ENCODE data around the gene KIF6.
"Not testable (repeated sequence)": the region's sequence is repeated elsewhere in the genome, so short reads cannot be mapped to it uniquely, and the experiment has no call there.

KIF6 gene

GRCh38 chr6:39686976-39687375 lies 38.2 kb downstream of the KIF6 start:
- ChIA-PET CTCF (no interaction called here), POLR2A (no interaction called here)
- no peak for DNase-seq (ENCODE audit: extremely low spot score)
- no peak for TF ChIP-seq TARDBP (IDR thresholded peaks at IDR 0.05)
- TF ChIP-seq FOXA1 (IDR thresholded peaks at IDR 0.05): no peak
- no peak for TF ChIP-seq FOXK2 (IDR thresholded peaks at IDR 0.05)
- TF ChIP-seq BHLHE40 (IDR thresholded peaks at IDR 0.05; ENCODE audit: borderline replicate concordance): no peak

- TF ChIP-seq CTBP1 (IDR thresholded peaks at IDR 0.05; ENCODE audit: borderline replicate concordance) (no peak), ZNF384 (IDR thresholded peaks at IDR 0.05) (no peak), FOXK2 (IDR thresholded peaks at IDR 0.05) (no peak), LEF1 (IDR thresholded peaks at IDR 0.05; ENCODE audit: borderline replicate concordance) (no peak), FOXM1 (IDR thresholded peaks at IDR 0.05; ENCODE audit: borderline replicate concordance) (no peak), NFRKB (IDR thresholded peaks at IDR 0.05) (no peak), PKNOX1 (IDR thresholded peaks at IDR 0.05) (no peak)
- no peak for DNase-seq (ENCODE audit: extremely low spot score)
- ChIA-PET CTCF (no interaction called here), POLR2A (no interaction called here)
These were observed 39.3 kb downstream of the KIF6 start for GRCh38 chr6:39685938-39686337.

GRCh38 chr6:39685489-39685826 lies 39.8 kb downstream of the KIF6 start:
- ChIA-PET CTCF (no interaction called here), POLR2A (no interaction called here)
- no peak for DNase-seq (ENCODE audit: extremely low spot score)
- TF ChIP-seq L3MBTL2 (conservative IDR thresholded peaks at IDR 0.05) (no peak), LEF1 (IDR thresholded peaks at IDR 0.05; ENCODE audit: borderline replicate concordance) (no peak), FOXK2 (IDR thresholded peaks at IDR 0.05) (no peak), PKNOX1 (IDR thresholded peaks at IDR 0.05) (no peak), CTBP1 (IDR thresholded peaks at IDR 0.05; ENCODE audit: borderline replicate concordance) (no peak), SP1 (IDR thresholded peaks at IDR 0.05) (no peak), NFRKB (IDR thresholded peaks at IDR 0.05) (no peak), ARNT (IDR thresholded peaks at IDR 0.05) (no peak), ELF4 (IDR thresholded peaks at IDR 0.05) (no peak), TARDBP (IDR thresholded peaks at IDR 0.05) (no peak), ZNF384 (IDR thresholded peaks at IDR 0.05) (no peak), SUZ12 (IDR thresholded peaks at IDR 0.05) (no peak), BHLHE40 (IDR thresholded peaks at IDR 0.05; ENCODE audit: borderline replicate concordance) (no peak), FOXA1 (IDR thresholded peaks at IDR 0.05) (no peak)

- no peak for DNase-seq (ENCODE audit: extremely low spot score)
- CTCF ChIA-PET: no interaction called here
- POLR2A ChIA-PET: no interaction called here
- TF ChIP-seq TARDBP (IDR thresholded peaks at IDR 0.05): no peak
- no peak for TF ChIP-seq PKNOX1 (IDR thresholded peaks at IDR 0.05)
- no peak for TF ChIP-seq L3MBTL2 (conservative IDR thresholded peaks at IDR 0.05)
- TF ChIP-seq HDGF (IDR thresholded peaks at IDR 0.05; ENCODE audit: borderline replicate concordance): no peak
- TF ChIP-seq SUZ12 (IDR thresholded peaks at IDR 0.05): no peak
- no peak for TF ChIP-seq ZNF384 (IDR thresholded peaks at IDR 0.05)
- TF ChIP-seq ELF4 (IDR thresholded peaks at IDR 0.05): no peak
- TF ChIP-seq BHLHE40 (IDR thresholded peaks at IDR 0.05; ENCODE audit: borderline replicate concordance): no peak
- TF ChIP-seq CTBP1 (IDR thresholded peaks at IDR 0.05; ENCODE audit: borderline replicate concordance): no peak
- no peak for TF ChIP-seq FOXM1 (IDR thresholded peaks at IDR 0.05; ENCODE audit: borderline replicate concordance)
- TF ChIP-seq ARNT (IDR thresholded peaks at IDR 0.05): no peak
- TF ChIP-seq FOXK2 (IDR thresholded peaks at IDR 0.05): no peak
- TF ChIP-seq LEF1 (IDR thresholded peaks at IDR 0.05; ENCODE audit: borderline replicate concordance): no peak
- TF ChIP-seq NFRKB (IDR thresholded peaks at IDR 0.05): no peak
- TF ChIP-seq FOXA1 (IDR thresholded peaks at IDR 0.05): no peak
- no peak for TF ChIP-seq SP1 (IDR thresholded peaks at IDR 0.05)
These were observed 40.3 kb downstream of the KIF6 start for GRCh38 chr6:39684790-39685488.

GRCh38 chr6:39681674-39682121 lies 43.5 kb downstream of the KIF6 start:
- ChIA-PET CTCF (no interaction called here), POLR2A (no interaction called here)
- no peak for DNase-seq (ENCODE audit: extremely low spot score)
- no peak for TF ChIP-seq FOXM1 (IDR thresholded peaks at IDR 0.05; ENCODE audit: borderline replicate concordance)
- TF ChIP-seq CTBP1 (IDR thresholded peaks at IDR 0.05; ENCODE audit: borderline replicate concordance): no peak
- TF ChIP-seq ELF4 (IDR thresholded peaks at IDR 0.05): no peak
- TF ChIP-seq HDGF (IDR thresholded peaks at IDR 0.05; ENCODE audit: borderline replicate concordance): no peak
- TF ChIP-seq LEF1 (IDR thresholded peaks at IDR 0.05; ENCODE audit: borderline replicate concordance): no peak
- TF ChIP-seq FOXK2 (IDR thresholded peaks at IDR 0.05): no peak
- TF ChIP-seq ARNT (IDR thresholded peaks at IDR 0.05): no peak
- no peak for TF ChIP-seq BHLHE40 (IDR thresholded peaks at IDR 0.05; ENCODE audit: borderline replicate concordance)
- TF ChIP-seq FOXA1 (IDR thresholded peaks at IDR 0.05): no peak

GRCh38 chr6:39678914-39679313 lies 46.3 kb downstream of the KIF6 start:
- POLR2A ChIA-PET: no interaction called here
- CTCF ChIA-PET: no interaction called here
- TF ChIP-seq NFRKB (IDR thresholded peaks at IDR 0.05): no peak
- TF ChIP-seq SUZ12 (IDR thresholded peaks at IDR 0.05): no peak
- TF ChIP-seq L3MBTL2 (conservative IDR thresholded peaks at IDR 0.05): no peak
- DNase-seq (ENCODE audit: extremely low spot score): no peak

GRCh38 chr6:39677318-39677717 lies 47.9 kb downstream of the KIF6 start:
- POLR2A ChIA-PET; DNase-seq (ENCODE audit: extremely low spot score); CTCF ChIA-PET: not testable (repeated sequence)
